Smooth muscle cell (in vitro differentiated cells): ENCODE results near the gene CHIA. TPM values are rescaled to one million over a fixed set of nuclear protein-coding genes. Genes with fewer than 3 reads are reported as not detected.

Experiments
- DNase-seq: peaks from one replicate; lab custom pipeline; 2025; ENCODE audit not compliant: unreplicated experiment; lab: John Stamatoyannopoulos, UW
- H2AFZ ChIP-seq: fragments of 200-600 bp; sonication (generic); 2 replicates; pipeline ENCODE4 v1.6.0; 2016; ENCODE audit warnings: antibody characterized with exemption, low read depth, mild to moderate bottlenecking
- H3F3A ChIP-seq: fragments of 200-600 bp; sonication (generic); 2 replicates; pipeline ENCODE4 v1.6.0; 2017; ENCODE audit warnings: antibody characterized with exemption, low read depth
- H3K27ac ChIP-seq: fragments of 200-600 bp; sonication (generic); 2 replicates; pipeline ENCODE4 v1.5.1; 2016; ENCODE audit warnings: low read depth, mild to moderate bottlenecking
- H3K27me3 ChIP-seq: fragments of 200-600 bp; sonication (generic); 2 replicates; pipeline ENCODE4 v1.6.1; 2016; ENCODE audit warnings: low read depth, mild to moderate bottlenecking
- H3K36me3 ChIP-seq: fragments of 200-600 bp; sonication (generic); 2 replicates; pipeline ENCODE4 v1.5.1; 2016; ENCODE audit warnings: low read depth
- H3K4me1 ChIP-seq: fragments of 200-600 bp; sonication (generic); 2 replicates; pipeline ENCODE4 v1.5.1; 2016; ENCODE audit warnings: low read depth
- H3K4me2 ChIP-seq: fragments of 200-600 bp; sonication (generic); 2 replicates; pipeline ENCODE4 v1.6.0; 2016; ENCODE audit warnings: mild to moderate bottlenecking
- H3K4me3 ChIP-seq: fragments of 200-600 bp; sonication (generic); 2 replicates; pipeline ENCODE4 v1.5.1; 2016; ENCODE audit warnings: mild to moderate bottlenecking
- H3K79me2 ChIP-seq: fragments of 200-600 bp; sonication (generic); 2 replicates; pipeline ENCODE4 v1.6.0; 2016; ENCODE audit warnings: low read depth, mild to moderate bottlenecking
- H3K9ac ChIP-seq: fragments of 200-600 bp; sonication (generic); 2 replicates; pipeline ENCODE4 v1.6.0; 2016; ENCODE audit warnings: low read depth
- H3K9me3 ChIP-seq: fragments of 200-600 bp; sonication (generic); replicated peaks from 2 replicates; pipeline ENCODE4 v1.5.1; 2016; ENCODE audit warnings: low read depth
- H4K20me1 ChIP-seq: fragments of 200-600 bp; sonication (generic); 2 replicates; pipeline ENCODE4 v1.6.0; 2016; ENCODE audit warnings: low read depth
- CTCF ChIP-seq: fragments of 200-600 bp; sonication (generic); IDR thresholded peaks from 2 replicates; pipeline ENCODE4 v1.5.1; 2017; ENCODE audit warnings: borderline replicate concordance, mild to moderate bottlenecking, antibody characterized with exemption; ENCODE audit not compliant: insufficient read depth, poor library complexity, severe bottlenecking
- WGBS: methylation state at CpG from one replicate; pipeline ENCODE4 v1.1.7; 2016; ENCODE audit warnings: low lambda C conversion rate; 5-methylcytosine and 5-hydroxymethylcytosine counted together
- polyA plus RNA-seq: library from polyadenylated mRNA; unstranded; fragments of >200 nt; fragmentation: Nextera tagmentation; extraction: Ambion mirVana; gene quantifications from 2 replicates; pipeline ENCODE4 v1.2.1, GENCODE V29; 2016
- total RNA-seq: library from RNA; depleted of rRNA; stranded (reverse); fragments of >200 nt; gene quantifications from 2 replicates; pipeline ENCODE4 v1.2.3, GENCODE V29; 2014

CHIA gene
- total and polyA plus RNA-seq, 2 experiments from 2014 or later, result not detected

- Histone ChIP-seq H3K27me3 (no peaks in the 10 kb centered on the region), H4K20me1 (no peaks in the 10 kb centered on the region), H3K36me3 (no peaks in the 10 kb centered on the region), H3K9ac (no peak overlapping the region), H2AFZ (no peak overlapping the region), H3K4me3 (no peak overlapping the region), H3K27ac (no peak overlapping the region), H3K4me1 (peaks cover 15% of the 10 kb centered on the region), H3F3A (no peaks in the 10 kb centered on the region), H3K79me2 (no peaks in the 10 kb centered on the region), H3K4me2 (no peak overlapping the region), H3K9me3 (no peaks in the 10 kb centered on the region)
- no peak for DNase-seq
- TF ChIP-seq CTCF, result no peak
- WGBS, result 89% methylated on average over 9 of the region's 9 CpGs
Observed at GRCh38 chr1:111361761-111362160, 71.1 kb downstream of the CHIA start.

- Histone ChIP-seq H3K4me2 (peak overlapping the region; percentile 22), H3K79me2 (no peaks in the 10 kb centered on the region), H3K27ac (peak overlapping the region; percentile 71), H3K27me3 (no peaks in the 10 kb centered on the region), H3K9ac (peak overlapping the region; percentile 80), H3K9me3 (no peaks in the 10 kb centered on the region), H3F3A (no peaks in the 10 kb centered on the region), H3K36me3 (no peaks in the 10 kb centered on the region), H2AFZ (peak overlapping the region; percentile 25), H3K4me1 (peaks cover 15% of the 10 kb centered on the region), H4K20me1 (no peaks in the 10 kb centered on the region), H3K4me3 (no peak overlapping the region)
- no peak for DNase-seq
- TF ChIP-seq CTCF, result no peak
- 44% methylated on average over 4 of the region's 4 CpGs for WGBS
Observed at GRCh38 chr1:111364690-111365089, 74.0 kb downstream of the CHIA start.

- Histone ChIP-seq H3K4me1 (peaks cover 15% of the 10 kb centered on the region), H3K36me3 (no peaks in the 10 kb centered on the region), H2AFZ (no peak overlapping the region), H3K9ac (no peak overlapping the region), H3F3A (no peaks in the 10 kb centered on the region), H3K4me3 (no peak overlapping the region), H3K79me2 (no peaks in the 10 kb centered on the region), H4K20me1 (no peaks in the 10 kb centered on the region), H3K27ac (no peak overlapping the region), H3K9me3 (no peaks in the 10 kb centered on the region), H3K4me2 (no peak overlapping the region), H3K27me3 (no peaks in the 10 kb centered on the region)
- WGBS, result 32% methylated on average over 1 of the region's 1 CpG
- DNase-seq, result no peak
- no peak for TF ChIP-seq CTCF
Observed at GRCh38 chr1:111366256-111366655, 75.6 kb downstream of the CHIA start.

GRCh38 chr1:111369177-111369576, 78.5 kb downstream of the CHIA start:
- Histone ChIP-seq H3K9ac (no peak overlapping the region), H3K4me2 (no peak overlapping the region), H3K36me3 (no peaks in the 10 kb centered on the region), H2AFZ (no peak overlapping the region), H3K79me2 (no peaks in the 10 kb centered on the region), H3K27me3 (no peaks in the 10 kb centered on the region), H3K9me3 (no peaks in the 10 kb centered on the region), H3K27ac (no peak overlapping the region), H4K20me1 (no peaks in the 10 kb centered on the region), H3K4me3 (no peak overlapping the region), H3K4me1 (peaks cover 11% of the 10 kb centered on the region), H3F3A (no peaks in the 10 kb centered on the region)
- WGBS, result 91% methylated on average over 2 of the region's 2 CpGs
- no peak for DNase-seq
- no peak for TF ChIP-seq CTCF
